ENCODE measurements around the gene LMF1.

Gene LMF1

GRCh38 chr16:877242-878071 is 93.3 kb downstream of the LMF1 start:
- no peak for TF ChIP-seq CTCF (IDR thresholded peaks at IDR 0.05; ENCODE audit: low read depth, low read length, missing control alignments)

GRCh38 chr16:876523-877241 is 94.1 kb downstream of the LMF1 start:
- H3K4me3 ChIP-seq (replicated peaks; ENCODE audit: low read depth, low read length) = no peak overlapping the region
- no peak for TF ChIP-seq CTCF (IDR thresholded peaks at IDR 0.05; ENCODE audit: low read depth, low read length, missing control alignments)

More at GRCh38 chr16:877242-878071, 93.3 kb downstream of the LMF1 start:
- DNase-seq (ENCODE audit: extremely low read depth, low read depth) = no peak
- H3K4me3 ChIP-seq (replicated peaks; ENCODE audit: low read depth, low read length) = no peak overlapping the region

GRCh38 chr16:876041-876335 is 94.8 kb downstream of the LMF1 start:
- no peak for DNase-seq (ENCODE audit: extremely low read depth, low read depth)
- TF ChIP-seq CTCF (IDR thresholded peaks at IDR 0.05; ENCODE audit: low read depth, low read length, missing control alignments) = no peak
- no peak overlapping the region for H3K4me3 ChIP-seq (replicated peaks; ENCODE audit: low read depth, low read length)

More at GRCh38 chr16:876523-877241, 94.1 kb downstream of the LMF1 start:
- DNase-seq (ENCODE audit: extremely low read depth, low read depth) = no peak

- no peak for TF ChIP-seq CTCF (IDR thresholded peaks at IDR 0.05; ENCODE audit: low read depth, low read length, missing control alignments)
- no peak overlapping the region for H3K4me3 ChIP-seq (replicated peaks; ENCODE audit: low read depth, low read length)
- DNase-seq (ENCODE audit: extremely low read depth, low read depth) = no peak
Observed at GRCh38 chr16:875182-876040, 95.4 kb downstream of the LMF1 start.

GRCh38 chr16:874366-875181 is 96.2 kb downstream of the LMF1 start:
- H3K4me3 ChIP-seq (replicated peaks; ENCODE audit: low read depth, low read length) = no peak overlapping the region
- TF ChIP-seq CTCF (IDR thresholded peaks at IDR 0.05; ENCODE audit: low read depth, low read length, missing control alignments) = no peak
- no peak for DNase-seq (ENCODE audit: extremely low read depth, low read depth)

- TF ChIP-seq CTCF (IDR thresholded peaks at IDR 0.05; ENCODE audit: low read depth, low read length, missing control alignments) = no peak
- DNase-seq (ENCODE audit: extremely low read depth, low read depth) = no peak
- no peak overlapping the region for H3K4me3 ChIP-seq (replicated peaks; ENCODE audit: low read depth, low read length)
Observed at GRCh38 chr16:873889-874288, 96.9 kb downstream of the LMF1 start.

Data from HFF-Myc (cell line).